RWPE1 (cell line): ENCODE data around the gene RPS19BP1.

Source experiments
- CTCF ChIA-PET: fragments of 350-600 bp; sonication (Branson Sonifier 250); formaldehyde crosslinking; extraction: SDS; loops from one replicate; lab custom pipeline; 2021; lab: Yijun Ruan, JAX
- POLR2A ChIA-PET: fragments of 400-600 bp; formaldehyde crosslinking; extraction: SDS; loops from one replicate; lab custom pipeline; 2020; ENCODE audit warnings: antibody characterized with exemption; ENCODE audit not compliant: low non-redundant PET; lab: Yijun Ruan, JAX
- DNase-seq: peaks from one replicate; pipeline ENCODE4 v3.0.0; 2012; ENCODE audit warnings: low spot score
- H3K27ac ChIP-seq: fragments of 450-650 bp; 2 replicates; pipeline ENCODE4 v1.5.1; 2017
- TF ChIP-seq, protein P1 (sequence below): fragments of 450-650 bp; conservative IDR thresholded peaks from 2 replicates; pipeline ENCODE4 v1.5.1; 2017; ENCODE audit warnings: low read depth, mild to moderate bottlenecking

The RPS19BP1 gene

GRCh38 chr22:39576027-39576426 is 43.5 kb upstream of the RPS19BP1 start:
- CTCF ChIA-PET, result interaction anchor here (0.6 kb wide), 1 partner anchor 28 kb away, joined by 3 read pairs; no protein-coding TSS in a partner anchor
- no peak overlapping the region for H3K27ac ChIP-seq
- no peak for DNase-seq
- POLR2A ChIA-PET, result no interaction called here
- TF ChIP-seq, protein P1, sequence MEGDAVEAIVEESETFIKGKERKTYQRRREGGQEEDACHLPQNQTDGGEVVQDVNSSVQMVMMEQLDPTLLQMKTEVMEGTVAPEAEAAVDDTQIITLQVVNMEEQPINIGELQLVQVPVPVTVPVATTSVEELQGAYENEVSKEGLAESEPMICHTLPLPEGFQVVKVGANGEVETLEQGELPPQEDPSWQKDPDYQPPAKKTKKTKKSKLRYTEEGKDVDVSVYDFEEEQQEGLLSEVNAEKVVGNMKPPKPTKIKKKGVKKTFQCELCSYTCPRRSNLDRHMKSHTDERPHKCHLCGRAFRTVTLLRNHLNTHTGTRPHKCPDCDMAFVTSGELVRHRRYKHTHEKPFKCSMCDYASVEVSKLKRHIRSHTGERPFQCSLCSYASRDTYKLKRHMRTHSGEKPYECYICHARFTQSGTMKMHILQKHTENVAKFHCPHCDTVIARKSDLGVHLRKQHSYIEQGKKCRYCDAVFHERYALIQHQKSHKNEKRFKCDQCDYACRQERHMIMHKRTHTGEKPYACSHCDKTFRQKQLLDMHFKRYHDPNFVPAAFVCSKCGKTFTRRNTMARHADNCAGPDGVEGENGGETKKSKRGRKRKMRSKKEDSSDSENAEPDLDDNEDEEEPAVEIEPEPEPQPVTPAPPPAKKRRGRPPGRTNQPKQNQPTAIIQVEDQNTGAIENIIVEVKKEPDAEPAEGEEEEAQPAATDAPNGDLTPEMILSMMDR, result no peak

DNA sequence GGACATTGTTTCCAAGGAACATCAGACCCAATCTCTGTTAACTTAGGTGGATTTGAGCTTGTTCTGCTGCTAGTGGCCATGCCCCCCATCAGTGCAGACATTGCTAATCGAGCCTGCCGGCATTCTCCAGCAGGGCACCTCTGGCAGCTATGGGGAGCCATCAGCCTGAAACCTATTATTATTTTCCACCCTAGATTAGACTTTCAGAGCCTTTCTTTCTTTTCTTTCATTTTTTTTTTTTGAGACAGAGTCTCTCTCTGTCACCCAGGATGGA is 42.9 kb upstream of the RPS19BP1 start:
- TF ChIP-seq, protein P1, result no peak
- no peak for DNase-seq
- ChIA-PET CTCF (no interaction called here), POLR2A (no interaction called here)
- H3K27ac ChIP-seq, result no peak overlapping the region

DNA sequence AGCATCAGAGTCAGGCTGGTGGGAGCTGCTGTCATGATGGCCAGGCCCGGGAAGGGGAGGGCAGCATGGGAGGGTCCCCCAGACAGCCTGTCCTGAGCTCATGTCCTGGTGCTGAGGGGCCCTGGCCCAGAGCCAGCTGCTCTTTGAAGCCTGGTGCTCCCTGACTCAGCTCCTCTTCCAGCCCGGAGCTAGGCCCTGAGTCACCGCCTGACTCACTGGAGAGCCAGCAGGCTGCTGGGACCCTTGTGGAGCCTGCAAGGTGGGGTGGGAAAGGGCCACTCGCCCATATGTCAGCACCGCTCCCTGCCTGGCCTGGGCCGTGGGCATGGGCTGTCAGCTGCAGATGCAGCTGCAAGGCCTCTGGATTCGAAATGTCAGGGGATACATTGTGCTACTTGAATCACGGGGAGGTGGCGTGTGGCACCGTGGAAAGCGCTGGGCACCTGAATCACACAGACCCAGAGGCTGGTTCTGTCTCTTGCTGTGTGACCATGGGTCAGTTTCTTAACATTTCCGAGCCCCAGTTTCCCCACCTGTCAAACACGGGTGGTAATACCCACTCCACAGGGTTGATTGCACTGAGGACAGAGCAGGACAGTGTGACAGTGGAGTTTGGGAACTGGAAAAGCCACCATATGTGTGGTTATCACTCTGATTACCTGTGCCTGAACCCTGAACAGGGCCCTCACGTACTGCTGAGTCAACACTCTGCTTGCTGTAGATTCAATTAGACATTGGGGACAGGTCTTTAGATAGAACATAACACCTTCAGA is 42.4 kb upstream of the RPS19BP1 start:
- TF ChIP-seq, protein P1, result no peak
- peak; percentile 84 for DNase-seq
- peak overlapping the region; percentile 35 for H3K27ac ChIP-seq
- CTCF ChIA-PET, result interaction anchor here (0.5 kb wide), 1 partner anchor 998 kb away, joined by 3 read pairs; no protein-coding TSS in a partner anchor
- POLR2A ChIA-PET, result no interaction called here

DNA sequence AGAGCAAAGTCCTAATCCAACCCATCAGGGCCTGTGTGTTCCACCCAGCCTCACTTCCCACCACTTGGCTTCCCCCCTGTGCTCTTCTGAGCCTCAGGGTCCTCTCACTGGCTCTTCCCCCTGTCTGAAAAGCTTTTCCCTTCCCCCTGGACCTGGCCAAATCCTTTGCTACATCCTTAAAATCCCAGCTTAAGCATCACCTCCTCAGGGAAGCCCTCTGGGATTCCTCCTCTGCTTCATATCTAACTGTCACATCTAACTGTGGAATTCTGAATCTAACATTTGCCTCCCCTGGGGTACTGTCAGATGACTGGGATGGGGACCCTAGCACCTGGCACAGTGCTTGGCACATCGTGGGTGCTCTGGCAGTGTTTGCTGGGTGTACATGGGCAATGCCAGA is 39.0 kb upstream of the RPS19BP1 start:
- ChIA-PET CTCF (no interaction called here), POLR2A (no interaction called here)
- DNase-seq, result no peak
- TF ChIP-seq, protein P1, result no peak
- H3K27ac ChIP-seq, result no peak overlapping the region

- ChIA-PET CTCF (no interaction called here), POLR2A (no interaction called here)
- H3K27ac ChIP-seq, result no peak within 1 kb of the TSS
- TF ChIP-seq, protein P1, result no peak
- no peak for DNase-seq
Measured at GRCh38 chr22:39570665-39571064, 38.1 kb upstream of the RPS19BP1 start, which contains the start of gene CACNA1I. CACNA1I (plus strand) TSS chr22:39570753; CDS start chr22:39570753, 0 bp downstream.

- H3K27ac ChIP-seq, result no peak overlapping the region
- no peak for DNase-seq
- ChIA-PET POLR2A (no interaction called here), CTCF (no interaction called here)
- TF ChIP-seq, protein P1, result no peak
Measured at GRCh38 chr22:39570226-39570625, 37.7 kb upstream of the RPS19BP1 start.
